Raji (cell line): Measurements from ENCODE around the gene TRAPPC4.
A peak's percentile ranks its signal among the peaks of the same experiment; 100 is the strongest.

ENCODE experiments used
- POLR2A ChIP-seq: IDR thresholded peaks from 2 replicates; pipeline ENCODE4 v1.6.1; 2011; ENCODE audit warnings: low read depth, low read length, control low read depth; ENCODE audit not compliant: insufficient read depth

The TRAPPC4 gene

DNA sequence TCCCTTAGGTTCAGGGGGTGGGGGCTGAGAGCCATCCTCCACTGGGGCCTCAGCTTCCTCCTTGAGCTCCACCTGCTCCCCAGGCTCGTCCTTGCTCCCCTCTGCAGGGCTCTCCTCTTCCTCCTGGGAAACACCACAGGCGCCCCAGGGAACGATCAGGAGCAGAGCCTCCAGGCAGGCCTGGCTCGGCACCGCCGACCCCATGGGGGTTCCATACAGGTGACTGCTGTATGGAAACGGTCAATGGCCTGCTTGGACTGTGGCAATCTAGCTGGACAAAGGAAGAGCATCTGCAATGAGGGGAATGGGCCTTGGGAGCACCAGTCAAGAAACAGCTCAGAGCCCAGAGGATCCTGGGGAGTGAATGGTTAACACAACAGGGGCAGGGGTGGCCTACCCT lies 30.5 kb downstream of the TRAPPC4 start:
- no peak for TF ChIP-seq POLR2A

DNA sequence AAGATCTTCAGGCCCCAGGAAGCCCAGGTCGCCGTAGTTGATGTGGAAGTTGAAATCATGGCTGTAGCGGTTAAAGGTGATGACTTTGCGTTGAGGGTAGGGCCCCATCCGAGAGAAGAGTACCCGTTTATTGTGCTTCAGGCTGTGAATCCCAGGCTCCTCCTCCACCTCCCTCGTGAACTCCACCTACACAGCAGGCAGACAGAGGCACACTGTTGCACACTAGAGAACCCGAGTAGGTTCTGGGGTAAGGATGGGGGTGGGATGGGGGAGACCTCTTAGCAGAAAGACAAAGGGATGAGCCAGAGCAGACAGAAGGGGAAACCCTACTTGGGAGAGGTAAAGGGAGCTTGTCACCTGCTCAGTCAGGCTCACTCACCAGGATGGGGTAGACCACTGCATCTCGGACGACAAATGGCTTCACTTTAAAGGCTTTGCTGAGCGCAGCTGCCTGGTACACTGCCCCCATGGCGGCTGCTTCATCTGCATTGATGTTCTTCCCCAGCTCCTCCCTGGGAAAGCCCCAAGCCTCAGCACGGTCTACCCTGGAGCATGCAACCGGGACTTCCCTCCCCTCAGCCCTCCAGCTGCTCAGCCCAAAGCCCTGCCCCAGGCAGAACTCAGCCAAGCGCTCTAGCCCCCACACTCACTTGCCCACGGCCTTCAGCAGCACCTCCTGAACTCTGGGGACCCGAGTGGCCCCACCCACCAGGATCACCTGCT lies 33.0 kb downstream of the TRAPPC4 start:
- no peak for TF ChIP-seq POLR2A

DNA sequence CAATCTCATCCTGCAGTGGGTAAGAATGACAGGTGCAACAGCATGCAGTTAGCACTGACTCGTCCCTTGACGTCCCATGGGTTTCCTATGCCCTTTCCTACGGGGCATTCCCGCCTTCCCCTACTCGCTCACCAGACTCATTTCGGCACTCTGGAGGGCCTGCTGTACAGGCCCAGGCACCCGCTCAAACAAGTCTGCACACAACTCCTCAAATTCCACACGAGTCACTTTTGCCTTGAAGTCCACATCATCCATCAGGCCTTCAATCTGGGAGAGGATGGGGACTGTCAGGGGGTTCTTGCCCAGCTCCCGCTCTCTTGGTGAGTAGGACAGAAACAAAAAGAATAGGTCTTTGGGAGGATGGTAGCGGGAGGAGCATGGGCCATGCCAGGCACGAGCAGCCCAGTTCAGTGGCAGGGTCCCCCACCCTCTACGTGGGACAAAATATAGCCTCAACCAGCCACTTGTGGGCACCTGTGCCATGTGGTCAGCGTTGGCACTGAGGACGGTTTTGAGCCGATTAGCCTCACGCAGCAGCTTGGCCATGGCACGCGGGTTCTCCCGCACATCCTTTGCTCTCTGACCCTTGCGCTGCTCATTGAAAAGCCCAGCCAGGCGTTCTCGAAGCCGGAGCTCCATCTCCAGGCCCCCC lies 33.7 kb downstream of the TRAPPC4 start:
- TF ChIP-seq POLR2A: no peak

DNA sequence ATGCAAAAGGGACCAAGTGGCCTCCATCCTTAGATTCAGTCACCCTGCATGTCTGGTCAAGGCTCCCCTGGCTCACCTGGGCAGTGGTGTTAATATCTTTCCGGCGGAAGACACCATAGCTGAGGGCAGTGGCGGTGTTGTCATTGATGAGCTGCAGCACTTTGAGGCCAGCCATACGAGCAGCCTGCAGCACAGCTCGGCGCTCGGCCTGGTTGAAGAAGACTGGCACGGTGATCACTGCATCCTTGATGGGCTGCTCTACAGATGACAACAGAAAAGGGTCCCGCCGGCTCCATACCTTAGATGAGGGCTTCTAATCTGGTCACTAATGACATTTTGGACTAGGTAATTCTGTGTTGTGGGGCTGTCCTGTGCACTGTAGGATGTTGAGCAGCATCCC lies 35.9 kb downstream of the TRAPPC4 start:
- TF ChIP-seq POLR2A: no peak

DNA sequence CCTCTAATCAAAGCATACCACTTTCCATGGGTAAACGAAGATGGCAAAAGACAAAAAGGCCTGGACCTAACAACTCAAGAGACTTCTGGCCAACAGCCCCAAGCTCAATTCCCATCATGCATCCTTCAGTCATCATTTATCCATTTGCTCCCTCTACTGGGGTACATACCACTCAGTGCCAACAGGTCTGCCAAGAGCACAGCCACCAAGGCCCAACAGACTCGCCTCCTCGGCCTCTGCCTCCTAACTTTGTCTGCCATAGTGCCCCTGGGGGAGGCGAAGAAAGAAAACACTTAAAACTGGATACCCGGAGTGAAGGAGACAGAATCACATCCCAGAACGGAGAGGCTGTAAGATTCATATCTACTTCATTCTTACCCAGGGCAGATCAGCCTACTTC lies 37.3 kb downstream of the TRAPPC4 start:
- TF ChIP-seq POLR2A: no peak

- no peak for TF ChIP-seq POLR2A
These were observed 37.9 kb downstream of the TRAPPC4 start for GRCh38 chr11:119056421-119056999.

- peak; percentile 79 for TF ChIP-seq POLR2A
These were observed 38.6 kb downstream of the TRAPPC4 start, which contains the start of gene HYOU1 for GRCh38 chr11:119057000-119057769. Gene HYOU1, minus strand, starts transcription at chr11:119057205. Its CDS starts 1,045 bp downstream, at chr11:119056160.

DNA sequence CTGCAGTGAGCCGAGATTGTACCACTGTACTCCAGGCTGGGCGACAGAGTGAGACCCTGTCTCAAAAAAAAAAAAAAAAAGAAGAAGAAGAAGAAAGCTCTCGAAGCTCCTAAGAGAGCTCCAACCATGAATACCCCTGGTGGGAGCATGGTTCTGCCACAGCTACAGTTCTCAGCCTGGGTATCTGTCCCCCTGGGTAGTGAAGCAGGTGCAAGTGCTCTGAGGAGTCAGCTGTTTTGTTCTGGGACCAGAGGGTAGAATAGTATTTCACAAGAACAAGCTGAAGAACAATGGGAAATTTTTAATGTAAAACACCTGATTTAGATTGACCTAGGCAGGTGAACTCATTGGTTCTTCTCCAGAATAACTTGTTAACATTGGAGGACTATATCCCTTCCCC lies 42.7 kb downstream of the TRAPPC4 start:
- no peak for TF ChIP-seq POLR2A

GRCh38 chr11:119062779-119063178 lies 44.2 kb downstream of the TRAPPC4 start:
- no peak for TF ChIP-seq POLR2A

DNA sequence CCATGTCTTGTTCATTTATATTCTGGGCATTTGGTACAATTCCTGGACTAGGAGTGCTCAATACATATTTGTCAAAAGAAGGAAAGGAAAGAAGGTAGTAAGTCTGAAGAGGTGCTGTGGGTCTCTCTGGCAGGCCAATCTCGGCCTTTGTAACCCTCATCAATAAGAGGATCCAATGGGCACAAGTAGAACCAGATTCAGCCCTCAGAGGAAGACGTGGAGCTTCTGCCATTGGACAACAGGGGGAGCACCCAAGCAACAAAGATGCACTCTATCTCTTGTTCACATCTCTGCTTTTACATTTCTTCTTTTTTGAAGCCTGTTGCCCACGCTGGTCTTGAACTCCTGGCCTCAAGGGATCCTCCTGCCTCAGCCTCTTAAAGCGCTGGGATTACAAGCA lies 46.8 kb downstream of the TRAPPC4 start:
- TF ChIP-seq POLR2A: no peak

GRCh38 chr11:119067371-119068222 lies 49.0 kb downstream of the TRAPPC4 start, which contains the start of gene VPS11:
Gene VPS11, plus strand, starts transcription at chr11:119067818. Its CDS starts 6 bp downstream, at chr11:119067824.
- peak; percentile 83 for TF ChIP-seq POLR2A
